ENCODE results near the gene CRB1.
A peak's percentile ranks its signal among the peaks of the same experiment; 100 is the strongest.
"Not testable (repeated sequence)": the region's sequence is repeated elsewhere in the genome, so short reads cannot be mapped to it uniquely, and the experiment has no call there.

The CRB1 gene

DNA sequence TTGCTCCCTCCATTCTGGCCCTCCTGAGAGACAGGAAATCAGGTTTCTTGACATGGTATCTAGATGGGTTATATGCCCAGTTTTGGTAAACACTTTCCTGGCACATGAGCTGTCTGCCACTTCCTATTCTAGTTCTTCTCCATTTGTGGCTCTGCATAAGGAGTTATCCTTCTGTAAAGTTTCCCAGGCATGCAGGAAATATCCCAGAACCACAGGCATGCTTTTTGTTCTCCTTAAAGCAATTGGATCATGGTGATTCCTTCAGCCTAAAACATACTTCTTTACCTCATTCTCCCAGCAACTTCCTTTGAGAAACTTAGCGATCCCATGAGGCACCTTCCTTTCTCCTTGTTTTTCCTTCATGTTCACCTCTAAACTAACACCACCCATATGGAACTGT is 199.8 kb downstream of the CRB1 start:
- DNase-seq = no peak

DNA sequence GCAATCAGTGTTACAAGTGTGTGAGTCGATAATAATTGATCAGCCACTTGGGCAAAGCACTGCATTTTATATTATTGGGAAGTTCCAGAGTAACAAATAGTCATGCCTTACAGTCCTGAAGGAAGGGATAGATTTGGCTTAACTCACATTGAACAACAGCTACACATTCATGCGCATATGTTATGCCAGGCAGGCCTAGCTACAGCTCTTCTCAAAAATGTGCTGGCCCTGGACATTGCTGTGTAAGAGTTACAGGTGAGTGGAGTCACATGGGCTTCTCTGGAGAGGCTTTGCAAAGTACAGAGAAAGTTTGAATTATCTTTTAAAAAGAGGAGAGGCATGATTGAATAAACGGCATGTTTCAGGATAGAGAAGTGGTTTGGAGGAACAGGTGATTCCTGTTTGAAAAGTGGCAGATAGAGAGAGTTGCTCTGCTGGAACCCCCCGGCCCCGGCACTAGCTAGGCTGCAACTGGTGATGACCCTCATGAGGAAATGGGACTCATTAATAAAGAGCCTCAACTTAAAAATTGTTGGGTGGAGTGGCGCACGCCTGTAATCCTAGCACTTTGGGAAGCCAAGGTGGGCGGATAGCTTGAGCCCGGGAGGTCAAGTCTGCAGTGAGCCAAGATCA is 200.6 kb downstream of the CRB1 start:
- no peak for DNase-seq

- DNase-seq = no peak
These were observed 201.7 kb downstream of the CRB1 start for GRCh38 chr1:197469620-197470210.

DNA sequence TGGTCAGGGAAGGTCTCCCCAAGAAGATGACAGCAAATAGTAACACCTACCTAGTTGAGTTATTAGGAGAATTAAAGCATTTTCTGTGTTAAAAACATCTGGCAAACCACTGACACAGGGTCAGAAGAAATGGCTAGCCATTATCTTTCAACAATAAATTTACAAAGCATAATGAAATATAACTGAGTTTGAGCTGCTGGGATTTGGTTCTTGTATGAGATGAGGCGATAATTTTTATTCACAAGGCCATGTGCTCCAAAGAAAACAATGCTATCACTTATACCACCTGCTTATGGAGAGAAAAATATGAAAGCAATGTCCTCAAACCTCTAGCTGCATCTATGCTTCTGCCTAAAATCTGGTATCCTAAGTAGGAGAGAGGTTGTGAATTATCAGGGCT is 202.3 kb downstream of the CRB1 start:
- DNase-seq = no peak

GRCh38 chr1:197471248-197471985 is 203.4 kb downstream of the CRB1 start:
- DNase-seq = peak; percentile 38 to 79

GRCh38 chr1:197472141-197472540 is 204.1 kb downstream of the CRB1 start:
- DNase-seq = no peak

GRCh38 chr1:197480446-197480845 is 212.4 kb downstream of the CRB1 start:
- no peak for DNase-seq

- DNase-seq = no peak
These were observed 213.0 kb downstream of the CRB1 start for GRCh38 chr1:197481101-197481500.

DNA sequence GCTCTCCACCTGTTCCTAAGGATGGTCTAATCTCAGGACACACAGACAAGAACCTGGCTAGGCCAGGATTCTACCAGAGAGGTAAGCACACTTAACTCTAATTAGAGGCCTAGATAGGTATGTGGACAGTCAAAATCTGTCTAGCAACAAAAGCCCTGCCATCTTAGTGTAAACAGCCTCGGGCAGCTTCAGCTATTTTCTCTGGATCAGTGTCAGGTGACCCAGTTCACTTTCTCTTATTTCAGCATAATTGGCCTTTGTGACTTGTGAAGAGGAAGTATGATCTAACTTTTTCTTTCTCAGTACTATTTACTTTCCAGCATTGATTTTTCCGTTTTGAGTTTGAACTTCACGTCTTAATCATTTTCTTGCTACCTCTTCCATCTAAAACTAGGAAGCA is 217.7 kb downstream of the CRB1 start:
- no peak for DNase-seq

DNA sequence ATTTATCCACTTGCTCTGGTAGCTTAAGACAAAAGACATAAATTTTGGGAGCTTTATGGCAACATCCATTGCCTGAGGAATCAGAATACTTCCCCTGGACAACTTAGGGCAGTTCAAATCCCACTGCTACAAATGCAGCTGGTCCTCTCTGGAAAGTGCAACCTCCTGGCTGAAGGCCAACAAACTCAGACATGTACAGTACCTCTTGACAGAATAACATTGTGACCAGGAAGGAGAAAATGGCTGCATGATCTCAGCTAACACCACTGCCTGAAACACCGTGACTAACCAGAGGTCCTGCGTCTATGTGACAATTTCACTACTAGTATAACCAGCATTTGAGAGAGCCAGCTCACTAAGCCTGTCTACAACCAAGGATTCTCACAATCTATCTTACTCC is 218.9 kb downstream of the CRB1 start:
- no peak for DNase-seq

GRCh38 chr1:197491505-197491904 is 223.5 kb downstream of the CRB1 start:
- not testable (repeated sequence) for DNase-seq

DNA sequence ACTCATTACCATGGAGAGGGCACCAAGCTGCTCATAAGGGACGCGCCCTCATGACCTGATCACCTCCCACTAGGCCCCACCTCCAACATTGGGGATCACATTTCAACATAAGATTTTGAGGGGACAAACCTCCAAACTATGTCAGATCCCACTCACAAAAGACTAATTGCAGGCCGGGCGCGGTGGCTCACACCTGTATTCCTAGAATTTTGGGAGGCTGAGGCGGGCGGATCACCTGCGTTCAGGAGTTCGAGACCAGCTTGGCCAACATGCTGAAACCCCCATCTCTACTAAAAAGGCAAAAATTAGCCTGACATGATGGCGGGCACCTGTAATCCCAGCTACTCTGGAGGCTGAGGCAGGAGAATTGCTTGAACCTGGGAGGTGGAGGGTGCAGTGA is 228.7 kb downstream of the CRB1 start:
- DNase-seq = no peak

GRCh38 chr1:197510691-197511378 is 242.8 kb downstream of the CRB1 start:
- no peak for DNase-seq

DNA sequence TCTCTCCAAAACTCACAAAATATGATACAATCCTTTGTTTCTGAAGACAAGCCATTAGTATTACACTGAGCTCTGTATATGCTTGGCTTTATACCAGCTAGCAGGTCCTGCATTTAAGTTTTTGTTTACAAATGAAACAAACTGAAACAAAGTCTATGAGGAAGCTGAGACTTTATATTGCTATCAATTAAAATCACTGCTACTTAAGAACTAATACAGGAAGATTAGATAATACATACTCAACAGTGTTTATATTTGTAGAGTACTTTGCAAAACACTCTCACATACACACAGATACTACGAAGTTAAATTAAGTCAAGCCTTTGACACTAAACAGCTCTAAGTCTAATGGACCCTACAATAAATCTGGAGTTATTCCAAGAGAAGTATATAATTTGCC is 247.4 kb downstream of the CRB1 start:
- DNase-seq = no peak

- DNase-seq = no peak
These were observed 251.8 kb downstream of the CRB1 start for GRCh38 chr1:197519741-197520334.

GRCh38 chr1:197521118-197521739 is 253.2 kb downstream of the CRB1 start:
- no peak for DNase-seq

- DNase-seq = no peak
These were observed 258.8 kb downstream of the CRB1 start for GRCh38 chr1:197526736-197527371.
